IgD-negative memory B cell (primary cell): ENCODE data around the gene IZUMO1. TPM values are rescaled to one million over a fixed set of nuclear protein-coding genes. Genes with fewer than 3 reads are reported as not detected.
"Not testable (repeated sequence)": the region's sequence is repeated elsewhere in the genome, so short reads cannot be mapped to it uniquely, and the experiment has no call there.

ENCODE experiments used
- H3K27ac Mint-ChIP-seq, 3 donors: one replicate each; pipeline ENCODE4 v1.8.0; 2020 to 2022; ENCODE audit warnings: mild to moderate bottlenecking in 3 of 3, mixed read lengths in 3 of 3, moderate library complexity in 1 of 3
- H3K27me3 Mint-ChIP-seq: one replicate; pipeline ENCODE4 v1.8.0; 2021; ENCODE audit warnings: mixed read lengths
- H3K36me3 Mint-ChIP-seq: one replicate; pipeline ENCODE4 v1.8.0; 2020; ENCODE audit warnings: mild to moderate bottlenecking, mixed read lengths
- H3K4me1 Mint-ChIP-seq, 3 donors: one replicate each; pipeline ENCODE4 v1.8.0; 2020 to 2022; ENCODE audit warnings: mixed read lengths in 3 of 3, mild to moderate bottlenecking in 1 of 3
- H3K4me3 Mint-ChIP-seq, 4 donors: one replicate each; pipeline ENCODE4 v1.8.0; 2020 to 2022; ENCODE audit warnings: mild to moderate bottlenecking in 4 of 4, mixed read lengths in 4 of 4, moderate library complexity in 3 of 4
- H3K9me3 Mint-ChIP-seq, 3 donors: one replicate each; pipeline ENCODE4 v1.8.0; 2020 to 2021; ENCODE audit warnings: mixed read lengths in 3 of 3, mild to moderate bottlenecking in 1 of 3
- polyA plus RNA-seq: library from polyadenylated mRNA; unstranded; fragments of 300-500 nt; fragmentation: Illumina TruSeq; gene quantifications from one replicate; pipeline ENCODE4 v1.2.3, GENCODE V29; 2021

The IZUMO1 gene
- polyA plus RNA-seq, 1 donor from 2014 or later, result not detected

- Mint-ChIP-seq H3K27me3 (peaks cover 7% of the 10 kb centered on the region), H3K4me3 (no peak overlapping the region), H3K9me3 (peaks cover 0 to 2% (median 0%) of the 10 kb centered on the region in 3 donors), H3K36me3 (peaks cover 2% of the 10 kb centered on the region), H3K4me1 (peaks cover 0 to 7% (median 2%) of the 10 kb centered on the region in 3 donors), H3K27ac (no peak overlapping the region)
Measured at GRCh38 chr19:48735031-48735615, 11.6 kb downstream of the IZUMO1 start.

GRCh38 chr19:48734625-48735024 lies 12.1 kb downstream of the IZUMO1 start:
- no peak overlapping the region for H3K27ac Mint-ChIP-seq
- no peak overlapping the region for H3K4me3 Mint-ChIP-seq
- peaks cover 2% of the 10 kb centered on the region for H3K36me3 Mint-ChIP-seq
- H3K4me1 Mint-ChIP-seq, result peaks cover 0 to 7% (median 0%) of the 10 kb centered on the region in 3 donors
- peaks cover 3% of the 10 kb centered on the region for H3K27me3 Mint-ChIP-seq
- H3K9me3 Mint-ChIP-seq, result peaks cover 0 to 2% (median 0%) of the 10 kb centered on the region in 3 donors

GRCh38 chr19:48731452-48731851 lies 15.3 kb downstream of the IZUMO1 start:
- Mint-ChIP-seq H3K27ac (no peak overlapping the region), H3K27me3 (peaks cover 3% of the 10 kb centered on the region), H3K36me3 (peaks cover 2% of the 10 kb centered on the region), H3K4me3 (no peak overlapping the region), H3K4me1 (peaks cover 3 to 6% (median 5%) of the 10 kb centered on the region in 3 donors), H3K9me3 (peaks cover 3 to 6% (median 4%) of the 10 kb centered on the region in 3 donors)

- no peak overlapping the region for H3K4me3 Mint-ChIP-seq
- peaks cover 12 to 16% (median 15%) of the 10 kb centered on the region in 3 donors for H3K4me1 Mint-ChIP-seq
Measured at GRCh38 chr19:48728911-48729664, 17.6 kb downstream of the IZUMO1 start.

GRCh38 chr19:48726556-48726955 lies 20.2 kb downstream of the IZUMO1 start:
- peak overlapping the region in 2 of 4 donors; percentile 39 to 45 for H3K4me3 Mint-ChIP-seq
- peak overlapping the region in 2 of 3 donors; percentile 4 to 86 for H3K27ac Mint-ChIP-seq
- peaks cover 7 to 15% (median 12%) of the 10 kb centered on the region in 3 donors for H3K9me3 Mint-ChIP-seq
- peaks cover 12 to 16% (median 15%) of the 10 kb centered on the region in 3 donors for H3K4me1 Mint-ChIP-seq
- peaks cover 3% of the 10 kb centered on the region for H3K27me3 Mint-ChIP-seq
- H3K36me3 Mint-ChIP-seq, result peaks cover 8% of the 10 kb centered on the region

More at GRCh38 chr19:48728911-48729664, 17.6 kb downstream of the IZUMO1 start:
- H3K9me3 Mint-ChIP-seq, result peaks cover 7 to 15% (median 12%) of the 10 kb centered on the region in 3 donors
- H3K27ac Mint-ChIP-seq, result no peak overlapping the region
- H3K27me3 Mint-ChIP-seq, result peaks cover 3% of the 10 kb centered on the region
- peaks cover 10% of the 10 kb centered on the region for H3K36me3 Mint-ChIP-seq

GRCh38 chr19:48724796-48725753 lies 21.6 kb downstream of the IZUMO1 start:
- Mint-ChIP-seq H3K27ac (peak overlapping the region; percentile 57 to 97 (median 83)), H3K4me3 (peak overlapping the region in 3 of 4 donors; percentile 35 to 83 (median 65)), H3K36me3 (peaks cover 8% of the 10 kb centered on the region), H3K4me1 (peaks cover 19 to 25% (median 20%) of the 10 kb centered on the region in 3 donors), H3K27me3 (no peaks in the 10 kb centered on the region), H3K9me3 (peaks cover 7 to 15% (median 10%) of the 10 kb centered on the region in 3 donors)

- Mint-ChIP-seq H3K27ac (no peak overlapping the region), H3K4me1 (peaks cover 20 to 22% (median 21%) of the 10 kb centered on the region in 3 donors), H3K27me3 (no peaks in the 10 kb centered on the region), H3K9me3 (peaks cover 7 to 11% (median 10%) of the 10 kb centered on the region in 3 donors), H3K36me3 (peaks cover 9% of the 10 kb centered on the region), H3K4me3 (no peak overlapping the region)
Measured at GRCh38 chr19:48722196-48722708, 24.5 kb downstream of the IZUMO1 start.

- Mint-ChIP-seq H3K36me3 (peaks cover 9% of the 10 kb centered on the region), H3K9me3 (peaks cover 2 to 7% (median 5%) of the 10 kb centered on the region in 3 donors), H3K27me3 (no peaks in the 10 kb centered on the region), H3K4me1 (peaks cover 15 to 18% (median 16%) of the 10 kb centered on the region in 3 donors), H3K27ac (peak overlapping the region; percentile 90 to 99 (median 91)), H3K4me3 (peak overlapping the region; percentile 91 to 96 (median 96))
Measured at GRCh38 chr19:48720613-48721296, 26.0 kb downstream of the IZUMO1 start.

GRCh38 chr19:48720251-48720612 lies 26.5 kb downstream of the IZUMO1 start:
- H3K4me1 Mint-ChIP-seq, result peaks cover 14 to 15% (median 14%) of the 10 kb centered on the region in 3 donors
- H3K27ac Mint-ChIP-seq, result peak overlapping the region; percentile 90 to 99 (median 91)
- peaks cover 6% of the 10 kb centered on the region for H3K36me3 Mint-ChIP-seq
- H3K27me3 Mint-ChIP-seq, result no peaks in the 10 kb centered on the region
- H3K4me3 Mint-ChIP-seq, result peak overlapping the region; percentile 91 to 96 (median 96)
- peaks cover 0 to 5% (median 4%) of the 10 kb centered on the region in 3 donors for H3K9me3 Mint-ChIP-seq

- peaks cover 1% of the 10 kb centered on the region for H3K36me3 Mint-ChIP-seq
- peak within 1 kb of the TSS; percentile 90 to 99 (median 91) for H3K27ac Mint-ChIP-seq
- no peaks in the 10 kb centered on the region for H3K27me3 Mint-ChIP-seq
- H3K4me1 Mint-ChIP-seq, result peaks cover 9 to 14% (median 13%) of the 10 kb centered on the region in 3 donors
- H3K9me3 Mint-ChIP-seq, result no peaks in the 10 kb centered on the region
- peak within 1 kb of the TSS; percentile 91 to 96 (median 96) for H3K4me3 Mint-ChIP-seq
Measured at GRCh38 chr19:48719263-48720171, 27.2 kb downstream of the IZUMO1 start, which contains the start of gene MAMSTR. TSS of gene MAMSTR (minus strand) at chr19:48719725. CDS start at chr19:48719031, 694 bp downstream.

- H3K9me3 Mint-ChIP-seq, result no peaks in the 10 kb centered on the region
- H3K36me3 Mint-ChIP-seq, result peaks cover 1% of the 10 kb centered on the region
- peak overlapping the region in 1 of 3 donors; percentile 32 for H3K27ac Mint-ChIP-seq
- H3K4me3 Mint-ChIP-seq, result peak overlapping the region in 3 of 4 donors; percentile 37 to 54 (median 51)
- peaks cover 14 to 16% (median 14%) of the 10 kb centered on the region in 3 donors for H3K4me1 Mint-ChIP-seq
- H3K27me3 Mint-ChIP-seq, result no peaks in the 10 kb centered on the region
Measured at GRCh38 chr19:48718711-48719231, 27.9 kb downstream of the IZUMO1 start.

- H3K9me3 Mint-ChIP-seq, H3K36me3 Mint-ChIP-seq, H3K27me3 Mint-ChIP-seq: not testable (repeated sequence)
- Mint-ChIP-seq H3K4me3 (peak overlapping the region in 1 of 4 donors; percentile 54), H3K27ac (peak overlapping the region in 1 of 3 donors; percentile 32), H3K4me1 (peaks cover 14 to 17% (median 14%) of the 10 kb centered on the region in 3 donors)
Measured at GRCh38 chr19:48718106-48718505, 28.6 kb downstream of the IZUMO1 start.
